ENCODE measurements around the gene RCAN2. TPM values are rescaled to one million over a fixed set of nuclear protein-coding genes. Genes with fewer than 3 reads are reported as not detected.

RCAN2 gene
- total RNA-seq, 2 experiments from 2014 or later: not detected

- no peaks in the 10 kb centered on the region for H3K36me3 ChIP-seq (ENCODE audit: insufficient read depth, low read length)
- no TSS peak for BruUV-seq (replicated peaks)
- H3K4me2 ChIP-seq (ENCODE audit: low read length): no peak overlapping the region
- no peaks in the 10 kb centered on the region for H3K4me1 ChIP-seq (ENCODE audit: insufficient read depth, low read length, poor library complexity, severe bottlenecking)
- no peaks in the 10 kb centered on the region for H4K20me1 ChIP-seq (ENCODE audit: insufficient read depth, low read length)
- ChIA-PET CTCF (ENCODE audit: unreplicated experiment) (no interaction called here), POLR2A (interaction anchor here (2.7 kb wide), 1 partner anchor 9 kb away, joined by 11 read pairs; no protein-coding TSS in a partner anchor)
- H3K27ac ChIP-seq (ENCODE audit: low read depth, low read length, poor library complexity, severe bottlenecking): no peak overlapping the region
- H3K79me2 ChIP-seq (ENCODE audit: insufficient read depth, low read depth, low read length): no peaks in the 10 kb centered on the region
- no peak for DNase-seq (ENCODE audit: low spot score)
- no peak for TF ChIP-seq EZH2phosphoT487 (IDR thresholded peaks at IDR 0.05; ENCODE audit: borderline replicate concordance, low read depth, low read length)
- no peak for TF ChIP-seq CTCF (conservative IDR thresholded peaks at IDR 0.05; ENCODE audit: low read length)
- H2AFZ ChIP-seq (ENCODE audit: low read length): no peak overlapping the region
- no peak overlapping the region for H3K4me3 ChIP-seq (ENCODE audit: low read depth, low read length, poor library complexity, severe bottlenecking)
- intact Hi-C loops (cut with micrococcal nuclease; ENCODE audit: unreplicated experiment): no loop called here
- H3K9me3 ChIP-seq (ENCODE audit: low read length): no peaks in the 10 kb centered on the region
- H3K9me2 ChIP-seq (ENCODE audit: insufficient read depth, low read length): no peaks in the 10 kb centered on the region
These were observed 22.7 kb downstream of the RCAN2 start for GRCh38 chr6:46468403-46469010.

- H3K27ac ChIP-seq (ENCODE audit: low read depth, low read length, poor library complexity, severe bottlenecking): no peak overlapping the region
- H3K4me2 ChIP-seq (ENCODE audit: low read length): no peak overlapping the region
- no peak overlapping the region for H3K4me3 ChIP-seq (ENCODE audit: low read depth, low read length, poor library complexity, severe bottlenecking)
- BruUV-seq (replicated peaks): no TSS peak
- H3K4me1 ChIP-seq (ENCODE audit: insufficient read depth, low read length, poor library complexity, severe bottlenecking): no peaks in the 10 kb centered on the region
- H3K9me3 ChIP-seq (ENCODE audit: low read length): no peaks in the 10 kb centered on the region
- DNase-seq (ENCODE audit: low spot score): no peak
- no peaks in the 10 kb centered on the region for H3K9me2 ChIP-seq (ENCODE audit: insufficient read depth, low read length)
- H3K79me2 ChIP-seq (ENCODE audit: insufficient read depth, low read depth, low read length): no peaks in the 10 kb centered on the region
- no peaks in the 10 kb centered on the region for H3K36me3 ChIP-seq (ENCODE audit: insufficient read depth, low read length)
- no peaks in the 10 kb centered on the region for H4K20me1 ChIP-seq (ENCODE audit: insufficient read depth, low read length)
- intact Hi-C loops (cut with micrococcal nuclease; ENCODE audit: unreplicated experiment): no loop called here
- ChIA-PET POLR2A (interaction anchor here (1.0 to 2.7 kb wide), 2 partner anchors 9 to 11 kb away, joined by 3 to 11 read pairs; no protein-coding TSS in a partner anchor), CTCF (ENCODE audit: unreplicated experiment) (interaction anchor here (0.6 kb wide), 1 partner anchor 587 kb away, joined by 3 read pairs; no protein-coding TSS in a partner anchor)
- no peak overlapping the region for H2AFZ ChIP-seq (ENCODE audit: low read length)
- TF ChIP-seq CTCF (conservative IDR thresholded peaks at IDR 0.05; ENCODE audit: low read length) (no peak), EZH2phosphoT487 (IDR thresholded peaks at IDR 0.05; ENCODE audit: borderline replicate concordance, low read depth, low read length) (no peak)
These were observed 24.7 kb downstream of the RCAN2 start for GRCh38 chr6:46466570-46466969.

All from OCI-LY7 (cell line).